Activated CD4-positive, alpha-beta memory T cell treated with anti-CD3 and anti-CD28 coated beads for 36 hours (primary cell): ENCODE measurements around the gene GREM2. TPM values are rescaled to one million over a fixed set of nuclear protein-coding genes. Genes with fewer than 3 reads are reported as not detected.

ENCODE experiments used
- CTCF ChIA-PET: fragments of 350-600 bp; sonication (Branson Sonifier 250); formaldehyde crosslinking; loops from one replicate; lab custom pipeline; 2021; ENCODE audit warnings: antibody characterized with exemption, inconsistent platforms; lab: Charles Lee
- POLR2A ChIA-PET: fragments of 350-600 bp; sonication (Branson Sonifier 250); formaldehyde crosslinking; loops from one replicate; lab custom pipeline; 2021; ENCODE audit warnings: antibody characterized with exemption; lab: Charles Lee
- DNase-seq: peaks from one replicate; pipeline ENCODE4 v3.0.0-alpha.2; 2020
- H3K27ac Mint-ChIP-seq: one replicate; pipeline ENCODE4 v1.8.0; 2021; ENCODE audit warnings: mixed read lengths
- H3K27me3 Mint-ChIP-seq: one replicate; pipeline ENCODE4 v1.8.0; 2021; ENCODE audit warnings: mixed read lengths
- H3K36me3 Mint-ChIP-seq: one replicate; pipeline ENCODE4 v1.8.0; 2021; ENCODE audit warnings: mixed read lengths
- H3K4me1 Mint-ChIP-seq: one replicate; pipeline ENCODE4 v1.8.0; 2021; ENCODE audit warnings: low read depth, mixed read lengths
- H3K4me3 Mint-ChIP-seq: one replicate; pipeline ENCODE4 v1.8.0; 2021; ENCODE audit warnings: mild to moderate bottlenecking, mixed read lengths
- H3K9me3 Mint-ChIP-seq: one replicate; pipeline ENCODE4 v1.8.0; 2021; ENCODE audit warnings: mixed read lengths
- intact Hi-C: fragments of 100-400 bp; cut with micrococcal nuclease; formaldehyde crosslinking; loops from one replicate; pipeline ENCODE4 v1.15.1; 2023
- total RNA-seq, 2 experiments: library from RNA; stranded (reverse); gene quantifications; one replicate each; pipeline ENCODE4 v1.2.3, GENCODE V29; 2021

GREM2 gene
- under 1 TPM; 0.26 to 0.46 TPM for total RNA-seq

GRCh38 chr1:240611619-240612480 lies at the start of gene GREM2:
Gene GREM2 (minus strand): TSS chr1:240612155. CDS start chr1:240493475, 118,680 bp downstream.
- peak within 1 kb of the TSS; percentile 79 for H3K4me3 Mint-ChIP-seq
- H3K36me3 Mint-ChIP-seq: no peaks in the 10 kb centered on the region
- H3K9me3 Mint-ChIP-seq: no peaks in the 10 kb centered on the region
- H3K27ac Mint-ChIP-seq: peak within 1 kb of the TSS; percentile 5
- intact Hi-C loops: loop anchor here (1.0 to 2.0 kb wide), 4 partner anchors 36 to 421 kb away; no protein-coding TSS in a partner anchor
- POLR2A ChIA-PET: no interaction called here
- peaks cover 32% of the 10 kb centered on the region for H3K4me1 Mint-ChIP-seq
- DNase-seq: peak; percentile 73
- CTCF ChIA-PET: interaction anchor here (0.5 to 1.8 kb wide), 3 partner anchors 10 to 157 kb away, joined by 3 to 7 read pairs (median 3); no protein-coding TSS in a partner anchor
- H3K27me3 Mint-ChIP-seq: peaks cover 29% of the 10 kb centered on the region

GRCh38 chr1:240658312-240658960 lies 46.5 kb upstream of the GREM2 start:
- Mint-ChIP-seq H3K36me3 (no peaks in the 10 kb centered on the region), H3K4me3 (no peak overlapping the region), H3K4me1 (no peaks in the 10 kb centered on the region), H3K27ac (no peak overlapping the region), H3K27me3 (no peaks in the 10 kb centered on the region), H3K9me3 (no peaks in the 10 kb centered on the region)
- intact Hi-C loops: no loop called here
- POLR2A ChIA-PET: no interaction called here
- DNase-seq: no peak
- CTCF ChIA-PET: no interaction called here

- no peak for DNase-seq
- intact Hi-C loops: no loop called here
- Mint-ChIP-seq H3K9me3 (no peaks in the 10 kb centered on the region), H3K4me1 (peaks cover 9% of the 10 kb centered on the region), H3K27ac (no peak overlapping the region), H3K27me3 (no peaks in the 10 kb centered on the region), H3K36me3 (no peaks in the 10 kb centered on the region), H3K4me3 (no peak overlapping the region)
- POLR2A ChIA-PET: no interaction called here
- CTCF ChIA-PET: no interaction called here
Observed at GRCh38 chr1:240656531-240656930, 44.6 kb upstream of the GREM2 start.

GRCh38 chr1:240652961-240653409 lies 41.0 kb upstream of the GREM2 start:
- DNase-seq: no peak
- ChIA-PET CTCF (no interaction called here), POLR2A (no interaction called here)
- H3K4me1 Mint-ChIP-seq: peaks cover 9% of the 10 kb centered on the region
- no peaks in the 10 kb centered on the region for H3K36me3 Mint-ChIP-seq
- H3K27me3 Mint-ChIP-seq: no peaks in the 10 kb centered on the region
- H3K9me3 Mint-ChIP-seq: no peaks in the 10 kb centered on the region
- no peak overlapping the region for H3K4me3 Mint-ChIP-seq
- no peak overlapping the region for H3K27ac Mint-ChIP-seq
- intact Hi-C loops: no loop called here

GRCh38 chr1:240652549-240652948 lies 40.6 kb upstream of the GREM2 start:
- ChIA-PET POLR2A (no interaction called here), CTCF (no interaction called here)
- intact Hi-C loops: no loop called here
- Mint-ChIP-seq H3K27ac (no peak overlapping the region), H3K36me3 (no peaks in the 10 kb centered on the region), H3K4me3 (no peak overlapping the region), H3K9me3 (no peaks in the 10 kb centered on the region), H3K4me1 (peaks cover 9% of the 10 kb centered on the region), H3K27me3 (no peaks in the 10 kb centered on the region)
- peak; percentile 11 for DNase-seq

GRCh38 chr1:240650877-240651276 lies 38.9 kb upstream of the GREM2 start:
- DNase-seq: no peak
- POLR2A ChIA-PET: no interaction called here
- no peaks in the 10 kb centered on the region for H3K27me3 Mint-ChIP-seq
- H3K4me1 Mint-ChIP-seq: peaks cover 9% of the 10 kb centered on the region
- no peaks in the 10 kb centered on the region for H3K9me3 Mint-ChIP-seq
- no peak overlapping the region for H3K4me3 Mint-ChIP-seq
- CTCF ChIA-PET: no interaction called here
- no peak overlapping the region for H3K27ac Mint-ChIP-seq
- no peaks in the 10 kb centered on the region for H3K36me3 Mint-ChIP-seq
- intact Hi-C loops: no loop called here

GRCh38 chr1:240649733-240650721 lies 38.1 kb upstream of the GREM2 start:
- no peak overlapping the region for H3K27ac Mint-ChIP-seq
- no peaks in the 10 kb centered on the region for H3K36me3 Mint-ChIP-seq
- CTCF ChIA-PET: no interaction called here
- H3K27me3 Mint-ChIP-seq: no peaks in the 10 kb centered on the region
- H3K4me3 Mint-ChIP-seq: no peak overlapping the region
- POLR2A ChIA-PET: no interaction called here
- intact Hi-C loops: no loop called here
- H3K9me3 Mint-ChIP-seq: no peaks in the 10 kb centered on the region
- H3K4me1 Mint-ChIP-seq: peaks cover 9% of the 10 kb centered on the region
- no peak for DNase-seq

GRCh38 chr1:240646571-240647240 lies 34.8 kb upstream of the GREM2 start:
- intact Hi-C loops: no loop called here
- no peak overlapping the region for H3K27ac Mint-ChIP-seq
- H3K4me1 Mint-ChIP-seq: no peaks in the 10 kb centered on the region
- no peaks in the 10 kb centered on the region for H3K36me3 Mint-ChIP-seq
- POLR2A ChIA-PET: no interaction called here
- CTCF ChIA-PET: no interaction called here
- H3K9me3 Mint-ChIP-seq: no peaks in the 10 kb centered on the region
- H3K27me3 Mint-ChIP-seq: no peaks in the 10 kb centered on the region
- H3K4me3 Mint-ChIP-seq: no peak overlapping the region
- DNase-seq: no peak

- Mint-ChIP-seq H3K27ac (no peak overlapping the region), H3K4me3 (no peak overlapping the region), H3K36me3 (no peaks in the 10 kb centered on the region), H3K9me3 (no peaks in the 10 kb centered on the region), H3K27me3 (no peaks in the 10 kb centered on the region), H3K4me1 (no peaks in the 10 kb centered on the region)
- no peak for DNase-seq
- POLR2A ChIA-PET: no interaction called here
- intact Hi-C loops: no loop called here
- CTCF ChIA-PET: no interaction called here
Observed at GRCh38 chr1:240644732-240645131, 32.8 kb upstream of the GREM2 start.

- H3K9me3 Mint-ChIP-seq: peaks cover 9% of the 10 kb centered on the region
- ChIA-PET POLR2A (no interaction called here), CTCF (no interaction called here)
- intact Hi-C loops: no loop called here
- H3K4me1 Mint-ChIP-seq: no peaks in the 10 kb centered on the region
- no peaks in the 10 kb centered on the region for H3K27me3 Mint-ChIP-seq
- no peak overlapping the region for H3K4me3 Mint-ChIP-seq
- H3K27ac Mint-ChIP-seq: no peak overlapping the region
- no peak for DNase-seq
- no peaks in the 10 kb centered on the region for H3K36me3 Mint-ChIP-seq
Observed at GRCh38 chr1:240635466-240636256, 23.7 kb upstream of the GREM2 start.

- Mint-ChIP-seq H3K27me3 (no peaks in the 10 kb centered on the region), H3K4me3 (no peak overlapping the region), H3K36me3 (no peaks in the 10 kb centered on the region), H3K27ac (no peak overlapping the region), H3K4me1 (no peaks in the 10 kb centered on the region), H3K9me3 (no peaks in the 10 kb centered on the region)
- CTCF ChIA-PET: no interaction called here
- intact Hi-C loops: no loop called here
- POLR2A ChIA-PET: no interaction called here
- no peak for DNase-seq
Observed at GRCh38 chr1:240630409-240630808, 18.5 kb upstream of the GREM2 start.
